Measurements from ENCODE around the gene TNN. TPM values are rescaled to one million over a fixed set of nuclear protein-coding genes. Genes with fewer than 3 reads are reported as not detected.
A peak's percentile ranks its signal among the peaks of the same experiment; 100 is the strongest.

TNN gene
- total RNA-seq, 1 experiment from 2014 or later = 0.11 TPM

DNA sequence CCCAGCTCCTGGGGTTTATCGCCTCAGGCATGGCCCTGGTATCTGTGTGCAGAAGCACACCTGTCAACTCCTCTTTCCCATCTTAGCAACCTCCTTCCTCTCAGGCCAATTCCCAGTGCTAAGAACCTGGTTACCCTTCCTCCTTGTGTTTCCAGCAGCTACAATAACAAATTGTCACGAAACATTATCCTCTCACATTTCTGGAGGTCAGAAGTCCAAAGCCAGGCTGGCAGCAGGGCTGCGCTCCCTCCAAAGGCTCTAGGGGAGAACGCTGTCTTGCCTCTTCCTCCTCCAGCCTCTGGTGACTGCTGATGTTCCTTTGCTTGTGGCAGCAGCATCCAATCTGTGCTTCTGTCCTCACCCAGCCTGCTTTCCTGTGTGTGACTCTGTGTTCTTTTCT is 33.7 kb upstream of the TNN start:
- no peak for DNase-seq
- Histone ChIP-seq H2BK15ac (ENCODE audit: low read depth, low read length) (no peak overlapping the region), H3K79me2 (ENCODE audit: insufficient read depth, low read length) (no peaks in the 10 kb centered on the region), H2BK12ac (ENCODE audit: insufficient read length, low read depth, low read length) (no peak overlapping the region), H3K27ac (ENCODE audit: insufficient read length, low read depth, low read length) (no peak overlapping the region), H3K23me2 (ENCODE audit: insufficient read length, low read depth, low read length, poor library complexity, severe bottlenecking) (no peaks in the 10 kb centered on the region), H2BK20ac (ENCODE audit: low read depth, low read length, poor library complexity, severe bottlenecking) (no peak overlapping the region), H3K14ac (ENCODE audit: insufficient read depth, low read length) (no peak overlapping the region), H2AK5ac (ENCODE audit: insufficient read length, low read length) (no peak overlapping the region), H4K20me1 (ENCODE audit: control insufficient read depth, insufficient read depth, insufficient read length) (no peaks in the 10 kb centered on the region), H3K4ac (ENCODE audit: low read depth, low read length) (no peak overlapping the region), H3T11ph (ENCODE audit: low read length) (no peak overlapping the region), H4K8ac (replicated peaks; ENCODE audit: insufficient read length, low read depth, low read length) (no peak overlapping the region), H2BK120ac (ENCODE audit: low read depth, low read length, poor library complexity, severe bottlenecking) (no peak overlapping the region), H3K9ac (ENCODE audit: extremely low read depth, insufficient read length, low read length) (no peak overlapping the region), H3K79me1 (ENCODE audit: insufficient read depth, low read depth, low read length, poor library complexity, severe bottlenecking) (no peaks in the 10 kb centered on the region), H3K4me2 (ENCODE audit: insufficient read depth, insufficient read length, low read length) (no peak overlapping the region), H2AFZ (ENCODE audit: low read length) (no peak overlapping the region), H3K56ac (ENCODE audit: insufficient read length, low read depth, low read length) (no peak overlapping the region), H2BK5ac (ENCODE audit: insufficient read length, low read length) (no peak overlapping the region), H3K18ac (ENCODE audit: insufficient read length, low read depth, low read length) (no peak overlapping the region), H3K23ac (ENCODE audit: insufficient read length, low read depth, low read length) (no peak overlapping the region), H4K91ac (ENCODE audit: insufficient read length, low read depth, low read length) (no peak overlapping the region), H4K5ac (ENCODE audit: insufficient read length, low read depth, low read length) (no peak overlapping the region), H3K27me3 (ENCODE audit: insufficient read depth, low read length) (no peaks in the 10 kb centered on the region), H3K4me1 (ENCODE audit: insufficient read depth, low read length) (peaks cover 5% of the 10 kb centered on the region; the same call in 1 of the 2 replicates), H3K9me3 (ENCODE audit: control insufficient read depth, low read depth, low read length) (no peaks in the 10 kb centered on the region)
- Mint-ChIP-seq H3K36me3 (ENCODE audit: insufficient read depth in 1 of 3, low read depth in 3 of 3) (no peaks in the 10 kb centered on the region), H3K27ac (peak overlapping the region in 1 of 3 experiments; percentile 1; a peak in 1 of 7 replicates), H3K4me3 (no peak overlapping the region), H3K9me3 (no peaks in the 10 kb centered on the region; a peak in 1 of 5 replicates), H3K27me3 (ENCODE audit: low read depth) (no peaks in the 10 kb centered on the region), H3K4me1 (peaks cover 23 to 24% of the 10 kb centered on the region in 2 experiments)
- WGBS (ENCODE audit: extremely low coverage, insufficient read length, low lambda C conversion rate) = no CpG with 5 or more reads among the region's 4 CpGs
- TF ChIP-seq, protein P1, sequence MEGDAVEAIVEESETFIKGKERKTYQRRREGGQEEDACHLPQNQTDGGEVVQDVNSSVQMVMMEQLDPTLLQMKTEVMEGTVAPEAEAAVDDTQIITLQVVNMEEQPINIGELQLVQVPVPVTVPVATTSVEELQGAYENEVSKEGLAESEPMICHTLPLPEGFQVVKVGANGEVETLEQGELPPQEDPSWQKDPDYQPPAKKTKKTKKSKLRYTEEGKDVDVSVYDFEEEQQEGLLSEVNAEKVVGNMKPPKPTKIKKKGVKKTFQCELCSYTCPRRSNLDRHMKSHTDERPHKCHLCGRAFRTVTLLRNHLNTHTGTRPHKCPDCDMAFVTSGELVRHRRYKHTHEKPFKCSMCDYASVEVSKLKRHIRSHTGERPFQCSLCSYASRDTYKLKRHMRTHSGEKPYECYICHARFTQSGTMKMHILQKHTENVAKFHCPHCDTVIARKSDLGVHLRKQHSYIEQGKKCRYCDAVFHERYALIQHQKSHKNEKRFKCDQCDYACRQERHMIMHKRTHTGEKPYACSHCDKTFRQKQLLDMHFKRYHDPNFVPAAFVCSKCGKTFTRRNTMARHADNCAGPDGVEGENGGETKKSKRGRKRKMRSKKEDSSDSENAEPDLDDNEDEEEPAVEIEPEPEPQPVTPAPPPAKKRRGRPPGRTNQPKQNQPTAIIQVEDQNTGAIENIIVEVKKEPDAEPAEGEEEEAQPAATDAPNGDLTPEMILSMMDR (conservative IDR thresholded peaks at IDR 0.05) = no peak
